Spleen (tissue), 7 donors: Measurements from ENCODE around the gene STX4.

Experiments
- POLR2A ChIP-seq, 3 donors: fragments of 450-650 bp; IDR thresholded peaks; one replicate each; pipeline ENCODE4 v1.5.1; 2017; ENCODE audit warnings: antibody characterized with exemption in 3 of 3, mild to moderate bottlenecking in 1 of 3
- TF ChIP-seq, protein P1 (sequence below), 11 experiments: fragments of 200-600 bp in 7 of 11; fragments of 450-650 bp in 4 of 11; sonication (generic) in 4 of 11; IDR thresholded peaks in 8 of 11; conservative IDR thresholded peaks in 3 of 11; 1 replicate in 7 of 11; 2 replicates in 4 of 11; pipeline versions ENCODE4 v1.4.0 to v1.8.0; 2016 to 2021; ENCODE audit warnings: antibody characterized with exemption in 11 of 11, inconsistent platforms in 4 of 11, mild to moderate bottlenecking in 1 of 11
- donor health status: DM: no; HTN: no; CAD: no; lungs with moderate emphysema.
- donor health status: DM: no; HTN: no; CAD: no.
- donor health status: DM: no; HTN: no; CAD: no.

- TF ChIP-seq, protein P1, sequence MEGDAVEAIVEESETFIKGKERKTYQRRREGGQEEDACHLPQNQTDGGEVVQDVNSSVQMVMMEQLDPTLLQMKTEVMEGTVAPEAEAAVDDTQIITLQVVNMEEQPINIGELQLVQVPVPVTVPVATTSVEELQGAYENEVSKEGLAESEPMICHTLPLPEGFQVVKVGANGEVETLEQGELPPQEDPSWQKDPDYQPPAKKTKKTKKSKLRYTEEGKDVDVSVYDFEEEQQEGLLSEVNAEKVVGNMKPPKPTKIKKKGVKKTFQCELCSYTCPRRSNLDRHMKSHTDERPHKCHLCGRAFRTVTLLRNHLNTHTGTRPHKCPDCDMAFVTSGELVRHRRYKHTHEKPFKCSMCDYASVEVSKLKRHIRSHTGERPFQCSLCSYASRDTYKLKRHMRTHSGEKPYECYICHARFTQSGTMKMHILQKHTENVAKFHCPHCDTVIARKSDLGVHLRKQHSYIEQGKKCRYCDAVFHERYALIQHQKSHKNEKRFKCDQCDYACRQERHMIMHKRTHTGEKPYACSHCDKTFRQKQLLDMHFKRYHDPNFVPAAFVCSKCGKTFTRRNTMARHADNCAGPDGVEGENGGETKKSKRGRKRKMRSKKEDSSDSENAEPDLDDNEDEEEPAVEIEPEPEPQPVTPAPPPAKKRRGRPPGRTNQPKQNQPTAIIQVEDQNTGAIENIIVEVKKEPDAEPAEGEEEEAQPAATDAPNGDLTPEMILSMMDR (IDR thresholded peaks at IDR 0.05 in 8 of 11, conservative IDR thresholded peaks at IDR 0.05 in 3 of 11) = no peak
- no peak for TF ChIP-seq POLR2A (IDR thresholded peaks at IDR 0.05)
Measured at GRCh38 chr16:31006086-31006385, 27.3 kb upstream of the STX4 start.
